ENCODE data around the gene TSPAN3. TPM values are rescaled to one million over a fixed set of nuclear protein-coding genes. Genes with fewer than 3 reads are reported as not detected.
A peak's percentile ranks its signal among the peaks of the same experiment; 100 is the strongest.

TSPAN3 gene
- total RNA-seq, 3 donors from 2014 or later, result 148 to 398 (median 292) TPM

DNA sequence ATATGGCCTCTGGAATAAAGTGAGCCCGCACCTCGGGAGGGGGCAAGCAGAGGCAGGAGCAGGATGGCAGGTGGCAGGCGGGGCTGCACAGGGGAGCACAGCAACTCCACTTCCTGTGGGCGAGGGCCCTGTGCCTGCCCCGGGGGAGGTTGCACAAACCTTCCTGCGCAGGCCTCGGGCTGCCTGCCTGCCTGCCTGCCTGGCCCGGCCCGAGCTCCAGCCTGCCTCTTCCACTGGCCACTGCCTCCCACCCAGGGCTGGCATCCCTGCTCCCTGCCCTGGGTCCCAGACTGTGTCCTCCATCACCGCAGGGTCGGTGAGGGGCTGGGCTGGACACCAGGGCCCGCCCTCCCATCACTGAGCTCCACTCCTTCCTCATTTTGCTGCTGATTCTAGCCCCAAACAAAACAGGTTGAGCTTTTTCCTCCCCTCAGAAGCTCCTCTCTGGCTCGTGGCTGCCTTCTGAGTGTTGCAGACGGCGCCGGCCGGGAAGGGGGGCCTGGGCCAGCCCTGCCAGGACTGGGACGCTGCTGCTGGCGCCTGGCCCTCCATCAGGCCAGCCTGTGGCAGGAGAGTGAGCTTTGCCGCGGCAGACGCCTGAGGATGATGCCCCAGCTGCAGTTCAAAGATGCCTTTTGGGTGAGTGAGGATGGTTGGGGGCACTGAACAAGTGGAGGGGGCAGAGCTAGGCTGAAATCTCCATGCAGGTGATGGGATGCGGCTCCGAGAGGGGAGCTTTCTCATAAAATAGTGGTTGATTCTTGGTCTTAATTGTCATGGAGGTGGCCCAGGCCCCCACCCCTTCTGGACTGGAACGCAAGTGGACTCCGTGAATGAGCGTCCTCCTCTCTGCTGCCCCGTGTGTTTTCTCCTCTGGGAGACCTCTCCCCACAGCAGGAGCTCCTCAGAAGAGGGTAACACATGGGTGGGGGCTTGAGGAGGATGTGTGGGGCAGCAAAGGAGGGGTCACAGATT lies 75.7 kb downstream of the TSPAN3 start, which contains the start of gene PSTPIP1:
TSS of gene PSTPIP1 (plus strand) at position 156 of the 975 bp plus-strand sequence. CDS start at position 604, 448 bp downstream.
- TF ChIP-seq POLR2A (IDR thresholded peaks at IDR 0.05) (no peak), POLR2AphosphoS5 (IDR thresholded peaks at IDR 0.05) (no peak)
- H3K27me3 ChIP-seq, result no peaks in the 10 kb centered on the region
- DNase-seq (ENCODE audit: low spot score in 2 of 2), result peak in 1 of 2 donors; percentile 42
- no peaks in the 10 kb centered on the region for H3K36me3 ChIP-seq
- no peaks in the 10 kb centered on the region for H3K9me3 ChIP-seq
- H3K4me1 ChIP-seq, result no peaks in the 10 kb centered on the region
- intact Hi-C loops (cut with DNase I; ENCODE audit: low total_unique reads), result no loop called here
- H3K4me3 ChIP-seq, result peak within 1 kb of the TSS; percentile 17 to 46 (median 20)
- peak within 1 kb of the TSS; percentile 38 to 43 for H3K27ac ChIP-seq

GRCh38 chr15:76994496-76994895 lies 76.4 kb downstream of the TSPAN3 start:
- TF ChIP-seq POLR2AphosphoS5 (IDR thresholded peaks at IDR 0.05), result no peak
- TF ChIP-seq POLR2A (IDR thresholded peaks at IDR 0.05), result no peak
- TF ChIP-seq CTCF (IDR thresholded peaks at IDR 0.05), result no peak
- no peaks in the 10 kb centered on the region for H3K4me1 ChIP-seq
- intact Hi-C loops (cut with DNase I; ENCODE audit: low total_unique reads), result no loop called here
- no peak for DNase-seq (ENCODE audit: low spot score in 2 of 2)
- H3K27me3 ChIP-seq, result no peaks in the 10 kb centered on the region
- H3K4me3 ChIP-seq, result no peak overlapping the region
- H3K9me3 ChIP-seq, result no peaks in the 10 kb centered on the region
- no peak overlapping the region for H3K27ac ChIP-seq
- H3K36me3 ChIP-seq, result no peaks in the 10 kb centered on the region

DNA sequence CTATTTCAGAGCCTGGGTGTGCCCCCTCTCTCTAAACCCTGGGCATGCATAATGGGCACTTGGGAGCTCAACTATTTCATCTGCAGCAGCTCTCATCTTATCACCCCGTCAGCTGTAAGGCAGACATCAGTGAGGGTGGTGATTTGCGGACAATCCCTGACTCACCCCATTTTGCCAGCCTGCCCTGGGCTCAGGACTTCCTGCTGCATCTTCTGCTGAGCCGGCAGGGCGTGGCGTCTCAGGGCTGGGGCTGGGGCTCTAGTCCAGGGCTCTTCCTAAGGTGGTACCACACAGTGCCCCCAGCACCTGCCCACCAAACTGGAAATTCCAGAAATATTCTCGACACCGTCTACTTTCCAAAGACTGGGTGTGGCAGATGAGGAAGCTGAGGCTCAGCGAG lies 76.9 kb downstream of the TSPAN3 start:
- peak in 1 of 2 donors; percentile 49 for DNase-seq (ENCODE audit: low spot score in 2 of 2)

DNA sequence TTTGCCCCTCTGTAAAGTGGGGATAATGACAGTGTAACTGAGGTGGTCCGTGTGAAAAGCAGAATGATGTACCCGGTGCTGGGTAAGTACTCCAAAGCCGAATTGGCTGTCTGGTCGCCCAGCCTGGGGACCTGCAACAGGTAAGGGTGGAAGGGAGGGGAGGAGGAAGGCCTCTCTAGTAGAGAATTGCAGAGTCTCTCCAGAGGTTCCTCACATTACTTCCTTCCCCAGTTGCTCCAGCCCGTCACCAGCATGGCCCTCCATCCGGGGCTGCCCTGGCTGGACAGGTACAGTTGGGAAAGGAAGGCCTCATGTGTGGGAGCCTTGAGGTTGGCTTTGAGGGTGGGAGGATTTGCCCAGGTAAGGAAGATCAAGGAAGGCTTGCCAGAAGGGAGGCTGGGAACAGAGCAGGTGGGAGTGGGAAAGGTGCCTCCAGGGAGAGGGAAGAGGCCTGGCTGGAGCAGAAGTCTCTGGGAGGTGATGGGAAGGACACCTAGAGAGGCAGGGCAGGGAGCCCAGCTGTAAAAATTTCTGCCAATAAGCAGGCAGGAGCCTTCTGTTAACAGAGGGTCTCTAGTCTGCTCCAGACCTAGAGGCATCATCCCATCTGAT lies 77.7 kb downstream of the TSPAN3 start:
- H3K27me3 ChIP-seq, result no peaks in the 10 kb centered on the region
- intact Hi-C loops (cut with DNase I; ENCODE audit: low total_unique reads), result no loop called here
- H3K36me3 ChIP-seq, result no peaks in the 10 kb centered on the region
- no peak overlapping the region for H3K4me3 ChIP-seq
- H3K4me1 ChIP-seq, result no peaks in the 10 kb centered on the region
- H3K27ac ChIP-seq, result no peak overlapping the region
- DNase-seq (ENCODE audit: low spot score in 2 of 2), result peak in 1 of 2 donors; percentile 20
- H3K9me3 ChIP-seq, result no peaks in the 10 kb centered on the region
- TF ChIP-seq CTCF (IDR thresholded peaks at IDR 0.05), result no peak
- no peak for TF ChIP-seq POLR2AphosphoS5 (IDR thresholded peaks at IDR 0.05)
- TF ChIP-seq POLR2A (IDR thresholded peaks at IDR 0.05), result no peak

More for the DNA sequence above, 76.9 kb downstream of the TSPAN3 start:
- no peaks in the 10 kb centered on the region for H3K27me3 ChIP-seq
- TF ChIP-seq POLR2A (IDR thresholded peaks at IDR 0.05) (no peak), POLR2AphosphoS5 (IDR thresholded peaks at IDR 0.05) (no peak), CTCF (IDR thresholded peaks at IDR 0.05) (no peak)
- H3K36me3 ChIP-seq, result no peaks in the 10 kb centered on the region
- no peaks in the 10 kb centered on the region for H3K9me3 ChIP-seq
- no peaks in the 10 kb centered on the region for H3K4me1 ChIP-seq
- no peak overlapping the region for H3K27ac ChIP-seq
- intact Hi-C loops (cut with DNase I; ENCODE audit: low total_unique reads), result no loop called here
- no peak overlapping the region for H3K4me3 ChIP-seq

DNA sequence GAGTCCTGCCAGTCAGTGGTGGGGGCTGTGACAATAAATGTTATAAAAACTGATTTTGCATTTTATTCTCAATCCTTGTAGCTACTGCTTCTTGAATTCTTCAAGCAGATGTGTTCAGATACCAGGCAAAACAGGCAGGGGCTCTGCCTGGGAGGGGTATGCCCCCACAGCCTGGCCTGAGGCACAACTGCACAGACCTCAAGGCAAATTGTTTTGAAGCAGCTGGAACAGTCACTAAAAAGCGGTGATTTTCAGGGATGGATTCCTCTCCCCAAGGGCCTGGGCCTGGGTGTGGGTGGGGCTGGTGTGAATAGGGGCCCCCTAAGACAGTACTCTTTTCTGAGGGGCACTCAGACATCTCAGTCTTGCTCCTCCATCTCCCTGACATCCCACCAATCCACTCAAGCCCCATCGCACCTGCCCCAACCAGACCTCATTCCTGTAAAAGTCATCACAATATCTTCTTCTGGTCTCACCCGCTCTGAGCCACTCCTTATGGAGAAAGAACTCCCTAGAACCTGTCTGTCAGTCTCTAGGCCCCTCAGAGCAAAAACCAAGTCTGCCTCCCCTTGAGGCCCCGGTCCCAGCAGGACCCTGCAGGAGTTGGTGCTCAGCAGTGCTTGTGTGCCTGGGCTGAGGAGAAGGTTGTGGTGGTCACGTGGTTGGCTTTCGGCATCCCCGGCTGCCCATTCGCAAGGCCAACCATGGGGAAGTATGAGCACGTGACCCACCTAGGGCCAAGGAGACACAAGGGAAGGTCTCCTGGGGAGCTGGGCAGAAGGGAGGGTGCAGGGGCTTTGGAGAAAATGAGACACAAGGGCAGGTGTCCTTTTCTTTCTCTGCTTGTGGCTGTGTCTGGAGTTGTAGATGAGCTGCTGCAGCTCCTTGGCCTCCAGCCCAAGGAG lies 78.9 kb downstream of the TSPAN3 start:
- no peaks in the 10 kb centered on the region for H3K9me3 ChIP-seq
- H3K4me3 ChIP-seq, result no peak overlapping the region
- no peaks in the 10 kb centered on the region for H3K27me3 ChIP-seq
- DNase-seq (ENCODE audit: low spot score in 2 of 2), result peak in 1 of 2 donors; percentile 36
- intact Hi-C loops (cut with DNase I; ENCODE audit: low total_unique reads), result no loop called here
- H3K27ac ChIP-seq, result no peak overlapping the region
- H3K36me3 ChIP-seq, result no peaks in the 10 kb centered on the region
- TF ChIP-seq POLR2AphosphoS5 (IDR thresholded peaks at IDR 0.05) (no peak), POLR2A (IDR thresholded peaks at IDR 0.05) (no peak), CTCF (IDR thresholded peaks at IDR 0.05) (no peak)
- H3K4me1 ChIP-seq, result no peaks in the 10 kb centered on the region

Measured in breast epithelium (tissue), 4 donors.